PC-3 (cell line): ENCODE data around the gene BABAM1. TPM values are rescaled to one million over a fixed set of nuclear protein-coding genes. Genes with fewer than 3 reads are reported as not detected.

ENCODE experiments used
- ATAC-seq: fragments of 200-7000 bp; cut with Tn5 transposase; 2 replicates; pipeline ENCODE4 v1.9.1; 2020; ENCODE audit warnings: mild to moderate bottlenecking, moderate library complexity
- BruUV-seq: library from RNA; stranded (reverse); fragments of 400-500 nt; replicated peaks from 2 replicates; lab custom pipeline; 2021; lab: Mats Ljungman, UMichigan
- CTCF ChIA-PET: fragments of 300-600 bp; sonication (Branson Sonifier 250); formaldehyde crosslinking; loops from one replicate; lab custom pipeline; 2022; ENCODE audit warnings: antibody characterized with exemption; lab: Charles Lee
- POLR2A ChIA-PET: fragments of 300-600 bp; sonication (Branson Sonifier 250); formaldehyde crosslinking; loops from one replicate; lab custom pipeline; 2022; ENCODE audit warnings: antibody characterized with exemption; ENCODE audit not compliant: unreplicated experiment; lab: Charles Lee
- DNase-seq: peaks from one replicate; pipeline ENCODE4 v3.0.0-alpha.2; 2015
- H2AFZ ChIP-seq: fragments of 300-600 bp; sonication (generic); 2 replicates; pipeline ENCODE4 v1.6.0; 2016; ENCODE audit warnings: antibody characterized with exemption, low read length
- H3F3A ChIP-seq: fragments of 300-600 bp; sonication (generic); one replicate; pipeline ENCODE4 v1.6.0; 2017; ENCODE audit warnings: antibody characterized with exemption, low read length, control low read depth, mild to moderate bottlenecking; ENCODE audit not compliant: unreplicated experiment
- H3K27ac ChIP-seq: fragments of 300-600 bp; sonication (generic); 2 replicates; pipeline ENCODE4 v1.5.1; 2016; ENCODE audit warnings: mild to moderate bottlenecking, low read length
- H3K27me3 ChIP-seq: fragments of 300-600 bp; sonication (generic); 2 replicates; pipeline ENCODE4 v1.6.1; 2016; ENCODE audit warnings: low read length, mixed read lengths
- H3K36me3 ChIP-seq: fragments of 300-600 bp; sonication (generic); 2 replicates; pipeline ENCODE4 v1.6.1; 2016; ENCODE audit warnings: low read depth, mixed run types, low read length, mixed read lengths
- H3K4me1 ChIP-seq: fragments of 300-600 bp; sonication (generic); 2 replicates; pipeline ENCODE4 v1.5.1; 2016; ENCODE audit warnings: low read length; ENCODE audit not compliant: insufficient read depth
- H3K4me2 ChIP-seq: fragments of 300-600 bp; sonication (generic); 2 replicates; pipeline ENCODE4 v1.6.0; 2016; ENCODE audit warnings: low read length
- H3K4me3 ChIP-seq: fragments of 300-600 bp; sonication (generic); 2 replicates; pipeline ENCODE4 v1.5.1; 2016; ENCODE audit warnings: mild to moderate bottlenecking, low read length, mixed read lengths
- H3K79me2 ChIP-seq: fragments of 300-600 bp; sonication (generic); 2 replicates; pipeline ENCODE4 v1.6.1; 2017; ENCODE audit warnings: low read length, mixed read lengths
- H3K9ac ChIP-seq: fragments of 300-600 bp; sonication (generic); 2 replicates; pipeline ENCODE4 v1.6.0; 2016; ENCODE audit warnings: mild to moderate bottlenecking, low read length
- H3K9me2 ChIP-seq: fragments of 300-600 bp; sonication (generic); replicated peaks from 2 replicates; pipeline ENCODE4 v1.6.1; 2016; ENCODE audit warnings: mixed run types, low read length, mixed read lengths
- H3K9me3 ChIP-seq: fragments of 300-600 bp; sonication (generic); 2 replicates; pipeline ENCODE4 v1.6.1; 2016; ENCODE audit warnings: low read length, mixed read lengths
- H4K20me1 ChIP-seq: fragments of 300-600 bp; sonication (generic); 2 replicates; pipeline ENCODE4 v1.6.1; 2016; ENCODE audit warnings: low read length, mixed read lengths
- CTCF ChIP-seq: fragments of 300-600 bp; sonication (generic); conservative IDR thresholded peaks from 2 replicates; pipeline ENCODE4 v1.5.1; 2017; ENCODE audit warnings: antibody characterized with exemption, low read depth, mild to moderate bottlenecking, low read length
- EZH2 ChIP-seq: fragments of 300-600 bp; sonication (generic); IDR thresholded peaks from one replicate; pipeline ENCODE4 v1.6.1; 2017; ENCODE audit warnings: antibody characterized with exemption, mild to moderate bottlenecking, low read length; ENCODE audit not compliant: unreplicated experiment
- EZH2phosphoT487 ChIP-seq: fragments of 300-600 bp; sonication (generic); IDR thresholded peaks from 2 replicates; pipeline ENCODE4 v1.6.1; 2018; ENCODE audit warnings: mild to moderate bottlenecking, antibody characterized with exemption, low read length, borderline replicate concordance
- intact Hi-C: fragments of 100-400 bp; cut with micrococcal nuclease; formaldehyde crosslinking; loops from 2 replicates; pipeline ENCODE4 v1.9.0; 2023
- total RNA-seq: library from RNA; depleted of rRNA; stranded (reverse); fragments of >200 nt; gene quantifications from 2 replicates; pipeline ENCODE4 v1.2.3, GENCODE V29; 2014

The BABAM1 gene
- total RNA-seq, 1 experiment from 2014 or later, result 196 TPM

GRCh38 chr19:17303940-17304267, 36.7 kb downstream of the BABAM1 start:
- DNase-seq (no peak), ATAC-seq (no peak)
- Histone ChIP-seq H3K9me2 (no peaks in the 10 kb centered on the region), H3K4me1 (peaks cover 22% of the 10 kb centered on the region), H3F3A (no peaks in the 10 kb centered on the region), H4K20me1 (no peaks in the 10 kb centered on the region), H3K9me3 (no peaks in the 10 kb centered on the region), H3K79me2 (peaks cover 38% of the 10 kb centered on the region), H3K9ac (no peak overlapping the region), H3K4me3 (no peak overlapping the region), H3K4me2 (peak overlapping the region; percentile 95; the same call in 1 of the 2 replicates), H2AFZ (no peak overlapping the region; the same call in 1 of the 2 replicates), H3K27ac (no peak overlapping the region), H3K36me3 (no peaks in the 10 kb centered on the region), H3K27me3 (no peaks in the 10 kb centered on the region)
- intact Hi-C loops, result no loop called here
- BruUV-seq, result no TSS peak
- TF ChIP-seq EZH2phosphoT487 (no peak), CTCF (no peak), EZH2 (no peak)
- CTCF ChIA-PET, result no interaction called here
- POLR2A ChIA-PET, result no interaction called here

DNA sequence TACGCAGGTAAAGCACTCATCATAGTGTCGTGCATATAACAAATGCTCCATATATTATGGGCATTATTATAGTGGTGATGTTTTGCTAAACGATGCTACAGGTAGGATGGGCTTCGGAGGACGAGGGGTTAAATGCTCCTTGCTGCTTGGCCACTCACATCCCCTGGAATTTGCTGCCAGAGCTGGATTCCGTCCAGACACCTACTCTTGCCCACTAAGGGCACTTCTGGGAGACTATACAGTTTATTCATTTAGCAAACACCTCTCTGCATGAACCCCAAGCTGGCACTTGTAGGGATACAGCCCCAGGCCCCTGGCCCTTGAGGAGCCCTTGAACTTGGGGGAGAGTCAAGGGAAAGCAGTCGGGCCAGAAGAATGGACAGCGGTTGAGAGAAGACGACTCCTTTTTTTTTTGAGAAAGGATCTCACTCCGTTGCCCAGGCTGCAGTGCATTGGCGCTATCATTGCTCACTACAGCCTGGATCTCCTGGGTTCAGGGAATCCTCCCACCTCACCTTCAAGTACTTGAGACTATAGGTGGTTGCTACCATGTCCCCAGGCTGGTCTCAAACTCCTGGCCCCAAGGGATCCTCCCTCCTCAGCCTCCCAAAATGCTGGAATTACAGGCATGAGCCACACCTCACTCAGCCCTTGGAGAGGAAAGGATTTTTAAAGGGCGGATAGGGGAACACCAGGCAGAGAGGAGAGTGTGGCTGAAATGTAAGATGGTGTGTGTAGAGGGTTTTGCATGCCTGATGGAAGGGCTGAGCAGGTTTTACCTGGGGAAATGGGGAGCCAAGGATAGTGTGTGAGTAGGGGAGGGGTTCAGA, 37.4 kb downstream of the BABAM1 start:
- peak overlapping the region; percentile 73 for H3K4me2 ChIP-seq
- H3K27me3 ChIP-seq, result no peaks in the 10 kb centered on the region
- H3F3A ChIP-seq, result no peaks in the 10 kb centered on the region
- H3K4me1 ChIP-seq, result peaks cover 22% of the 10 kb centered on the region
- intact Hi-C loops, result loop anchor here (1.0 kb wide), 2 partner anchors 8 to 30 kb away; partner anchors contain the start of gene ANO8
- no peaks in the 10 kb centered on the region for H3K9me3 ChIP-seq
- CTCF ChIA-PET, result interaction anchor here (0.6 to 1.2 kb wide), 8 partner anchors 8 to 742 kb away, joined by 3 to 8 read pairs (median 4); partner anchors contain the start of gene BABAM1
- TF ChIP-seq EZH2phosphoT487, result no peak
- TF ChIP-seq CTCF, result no peak
- TF ChIP-seq EZH2, result no peak
- H4K20me1 ChIP-seq, result no peaks in the 10 kb centered on the region
- BruUV-seq, result no TSS peak
- ATAC-seq (no peak), DNase-seq (no peak)
- H3K27ac ChIP-seq, result peak overlapping the region; percentile 42
- H3K79me2 ChIP-seq, result peaks cover 40% of the 10 kb centered on the region
- POLR2A ChIA-PET, result interaction anchor here (0.5 kb wide), 1 partner anchor 490 kb away, joined by 4 read pairs; the partner anchor contains the start of gene B3GNT3
- no peaks in the 10 kb centered on the region for H3K36me3 ChIP-seq
- H3K9ac ChIP-seq, result no peak overlapping the region
- H2AFZ ChIP-seq, result no peak overlapping the region; the same call in 1 of the 2 replicates
- H3K9me2 ChIP-seq, result no peaks in the 10 kb centered on the region
- H3K4me3 ChIP-seq, result no peak overlapping the region; the same call in 1 of the 2 replicates
